CD14-positive monocyte (primary cell): ENCODE results near the gene SPTAN1. TPM values are rescaled to one million over a fixed set of nuclear protein-coding genes. Genes with fewer than 3 reads are reported as not detected.

Source experiments
- DNase-seq, 3 donors: peaks; one replicate each; pipeline ENCODE4 v3.0.0-alpha.2; 2011 to 2022
- H2AFZ ChIP-seq: 2 replicates; pipeline ENCODE4 v1.6.0; 2012; ENCODE audit warnings: mild to moderate bottlenecking, low read depth, low read length, inconsistent platforms; ENCODE audit not compliant: insufficient read depth, poor library complexity, severe bottlenecking
- H3K27ac ChIP-seq, 2 donors: 1 replicate in 1 of 2; 2 replicates in 1 of 2; pipeline ENCODE4 v1.5.1; 2012 to 2013; ENCODE audit warnings: low read length in 2 of 2, control low read depth in 1 of 2, inconsistent platforms in 1 of 2, low read depth in 1 of 2, mild to moderate bottlenecking in 1 of 2
- H3K27me3 ChIP-seq, 2 donors: one replicate each; pipeline versions ENCODE4 v1.6.0 to v1.6.1; 2011 to 2013; ENCODE audit warnings: low read length in 2 of 2; ENCODE audit not compliant: control insufficient read depth in 2 of 2, insufficient read depth in 2 of 2
- H3K36me3 ChIP-seq, 2 donors: replicated peaks in 1 of 2; 1 replicate in 1 of 2; 2 replicates in 1 of 2; pipeline versions ENCODE4 v1.5.1 to v1.6.1; 2012 to 2013; ENCODE audit warnings: low read length in 2 of 2, control low read depth in 1 of 2, inconsistent platforms in 1 of 2, mild to moderate bottlenecking in 1 of 2; ENCODE audit not compliant: insufficient read depth in 2 of 2, control insufficient read depth in 1 of 2
- H3K4me1 ChIP-seq, 2 donors: 1 replicate in 1 of 2; 2 replicates in 1 of 2; pipeline versions ENCODE4 v1.5.1 to v1.6.1; 2012 to 2013; ENCODE audit warnings: low read length in 2 of 2, control low read depth in 1 of 2, inconsistent platforms in 1 of 2, mild to moderate bottlenecking in 1 of 2, moderate library complexity in 1 of 2; ENCODE audit not compliant: insufficient read depth in 2 of 2, control insufficient read depth in 1 of 2
- H3K4me2 ChIP-seq: replicated peaks from 2 replicates; pipeline ENCODE3; 2012; ENCODE audit warnings: low read length, moderate library complexity, mild to moderate bottlenecking; ENCODE audit not compliant: poor library complexity, severe bottlenecking; ENCODE audit errors: extremely low read depth
- H3K4me3 ChIP-seq, 3 experiments: fragments of 200-600 bp in 1 of 3; sonication (generic) in 1 of 3; replicated peaks in 1 of 3; 1 replicate in 2 of 3; 2 replicates in 1 of 3; pipeline ENCODE4 v1.5.1; 2011 to 2013; ENCODE audit warnings: low read length in 3 of 3, mild to moderate bottlenecking in 3 of 3, control low read depth in 2 of 3, low read depth in 2 of 3, inconsistent platforms in 1 of 3, moderate library complexity in 1 of 3
- H3K79me2 ChIP-seq: 2 replicates; pipeline ENCODE4 v1.6.0; 2012; ENCODE audit warnings: mild to moderate bottlenecking, control low read depth, inconsistent platforms, low read length, moderate library complexity; ENCODE audit not compliant: insufficient read depth
- H3K9ac ChIP-seq: 2 replicates; pipeline ENCODE4 v1.6.0; 2017; ENCODE audit warnings: low read length, mild to moderate bottlenecking; ENCODE audit not compliant: insufficient read depth, poor library complexity, severe bottlenecking
- H3K9me3 ChIP-seq, 2 donors: replicated peaks in 1 of 2; 1 replicate in 1 of 2; 2 replicates in 1 of 2; pipeline versions ENCODE4 v1.5.1 to v1.6.1; 2012 to 2013; ENCODE audit warnings: low read length in 2 of 2, control low read depth in 1 of 2; ENCODE audit not compliant: control insufficient read depth in 1 of 2, insufficient read depth in 1 of 2
- H4K20me1 ChIP-seq: 2 replicates; pipeline ENCODE4 v1.6.0; 2012; ENCODE audit warnings: mild to moderate bottlenecking, low read length, control low read depth, moderate library complexity; ENCODE audit not compliant: insufficient read depth
- H3K27ac Mint-ChIP-seq, 7 donors: one replicate each; pipeline ENCODE4 v1.8.0; 2020; ENCODE audit warnings: mild to moderate bottlenecking in 7 of 7, mixed read lengths in 7 of 7, moderate library complexity in 6 of 7, inconsistent platforms in 2 of 7
- H3K27me3 Mint-ChIP-seq, 3 donors: one replicate each; pipeline ENCODE4 v1.8.0; 2021 to 2022; ENCODE audit warnings: low read depth in 3 of 3, mild to moderate bottlenecking in 3 of 3, mixed read lengths in 3 of 3, moderate library complexity in 3 of 3, inconsistent platforms in 1 of 3
- H3K36me3 Mint-ChIP-seq, 2 donors: one replicate each; pipeline ENCODE4 v1.8.0; 2020; ENCODE audit warnings: mixed read lengths in 2 of 2, inconsistent platforms in 1 of 2, mild to moderate bottlenecking in 1 of 2
- H3K4me1 Mint-ChIP-seq: one replicate; pipeline ENCODE4 v1.8.0; 2020; ENCODE audit warnings: mild to moderate bottlenecking, mixed read lengths
- H3K4me3 Mint-ChIP-seq, 2 donors: one replicate each; pipeline ENCODE4 v1.8.0; 2020; ENCODE audit warnings: mild to moderate bottlenecking in 2 of 2, mixed read lengths in 2 of 2, moderate library complexity in 1 of 2
- H3K9me3 Mint-ChIP-seq, 7 donors: one replicate each; pipeline ENCODE4 v1.8.0; 2020 to 2022; ENCODE audit warnings: mixed read lengths in 7 of 7, mild to moderate bottlenecking in 6 of 7, moderate library complexity in 6 of 7, inconsistent platforms in 2 of 7
- WGBS: methylation state at CpG from one replicate; pipeline ENCODE4 v1.1.5; 2013; ENCODE audit warnings: missing lambda C conversion rate; ENCODE audit not compliant: insufficient coverage; 5-methylcytosine and 5-hydroxymethylcytosine counted together
- intact Hi-C, 2 donors: fragments of 100-400 bp; cut with micrococcal nuclease; formaldehyde crosslinking; loops; one replicate each; pipeline versions ENCODE4 v1.15.0 to v1.15.1; 2023
- polyA plus RNA-seq, 3 donors: library from polyadenylated mRNA; depleted of rRNA in 1 of 3; unstranded in 2 of 3; stranded (reverse) in 1 of 3; fragments of 300-500 nt in 2 of 3; fragments of >200 nt in 1 of 3; fragmentation: Illumina TruSeq in 2 of 3; gene quantifications; 1 replicate in 2 of 3; 2 replicates in 1 of 3; pipeline ENCODE4 v1.2.3, GENCODE V29; 2012 to 2021
- TF ChIP-seq, protein P1 (sequence below): fragments of 200-600 bp; IDR thresholded peaks from one replicate; pipeline ENCODE4 v1.8.0; 2022; ENCODE audit warnings: antibody characterized with exemption, mild to moderate bottlenecking

Gene SPTAN1
- polyA plus RNA-seq, 3 donors = 6.2 to 40.8 (median 8.5) TPM

DNA sequence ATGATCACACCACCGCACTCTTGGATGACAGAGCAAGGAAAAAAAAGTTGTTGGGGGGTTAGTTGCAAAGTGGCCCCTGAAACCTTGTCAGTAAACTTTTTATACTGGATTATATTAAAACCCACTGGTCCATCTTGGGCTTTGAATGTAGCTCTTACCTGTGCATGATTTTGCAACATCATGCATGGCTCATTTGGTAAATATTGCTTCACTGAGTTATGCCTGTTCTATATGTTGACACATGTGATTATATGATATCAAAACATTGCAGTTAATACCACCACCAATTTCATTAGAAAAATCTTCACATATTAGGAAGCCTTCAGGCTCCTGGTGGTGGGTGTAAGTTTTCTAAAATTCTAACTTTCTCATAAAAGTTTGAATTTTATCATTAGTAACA is 62.3 kb downstream of the SPTAN1 start:
- no peak overlapping the region for H3K27ac Mint-ChIP-seq
- Histone ChIP-seq H3K79me2 (no peaks in the 10 kb centered on the region), H4K20me1 (no peaks in the 10 kb centered on the region), H3K4me3 (no peak overlapping the region), H3K9me3 (no peaks in the 10 kb centered on the region), H3K4me2 (no peak overlapping the region), H3K4me1 (no peaks in the 10 kb centered on the region), H3K36me3 (peaks cover 83 to 94% of the 10 kb centered on the region in 2 donors), H2AFZ (no peak overlapping the region), H3K9ac (no peak overlapping the region), H3K27me3 (no peaks in the 10 kb centered on the region), H3K27ac (no peak overlapping the region)
- no peak overlapping the region for H3K4me3 Mint-ChIP-seq
- H3K27me3 Mint-ChIP-seq = peaks cover 0 to 2% (median 0%) of the 10 kb centered on the region in 3 donors
- peaks cover 73 to 89% of the 10 kb centered on the region in 2 donors for H3K36me3 Mint-ChIP-seq
- no peaks in the 10 kb centered on the region for H3K4me1 Mint-ChIP-seq
- H3K9me3 Mint-ChIP-seq = no peaks in the 10 kb centered on the region
- no peak for DNase-seq
- no CpG with 5 or more reads among the region's 1 CpG for WGBS
- intact Hi-C loops = no loop called here
- TF ChIP-seq, protein P1, sequence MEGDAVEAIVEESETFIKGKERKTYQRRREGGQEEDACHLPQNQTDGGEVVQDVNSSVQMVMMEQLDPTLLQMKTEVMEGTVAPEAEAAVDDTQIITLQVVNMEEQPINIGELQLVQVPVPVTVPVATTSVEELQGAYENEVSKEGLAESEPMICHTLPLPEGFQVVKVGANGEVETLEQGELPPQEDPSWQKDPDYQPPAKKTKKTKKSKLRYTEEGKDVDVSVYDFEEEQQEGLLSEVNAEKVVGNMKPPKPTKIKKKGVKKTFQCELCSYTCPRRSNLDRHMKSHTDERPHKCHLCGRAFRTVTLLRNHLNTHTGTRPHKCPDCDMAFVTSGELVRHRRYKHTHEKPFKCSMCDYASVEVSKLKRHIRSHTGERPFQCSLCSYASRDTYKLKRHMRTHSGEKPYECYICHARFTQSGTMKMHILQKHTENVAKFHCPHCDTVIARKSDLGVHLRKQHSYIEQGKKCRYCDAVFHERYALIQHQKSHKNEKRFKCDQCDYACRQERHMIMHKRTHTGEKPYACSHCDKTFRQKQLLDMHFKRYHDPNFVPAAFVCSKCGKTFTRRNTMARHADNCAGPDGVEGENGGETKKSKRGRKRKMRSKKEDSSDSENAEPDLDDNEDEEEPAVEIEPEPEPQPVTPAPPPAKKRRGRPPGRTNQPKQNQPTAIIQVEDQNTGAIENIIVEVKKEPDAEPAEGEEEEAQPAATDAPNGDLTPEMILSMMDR = no peak

DNA sequence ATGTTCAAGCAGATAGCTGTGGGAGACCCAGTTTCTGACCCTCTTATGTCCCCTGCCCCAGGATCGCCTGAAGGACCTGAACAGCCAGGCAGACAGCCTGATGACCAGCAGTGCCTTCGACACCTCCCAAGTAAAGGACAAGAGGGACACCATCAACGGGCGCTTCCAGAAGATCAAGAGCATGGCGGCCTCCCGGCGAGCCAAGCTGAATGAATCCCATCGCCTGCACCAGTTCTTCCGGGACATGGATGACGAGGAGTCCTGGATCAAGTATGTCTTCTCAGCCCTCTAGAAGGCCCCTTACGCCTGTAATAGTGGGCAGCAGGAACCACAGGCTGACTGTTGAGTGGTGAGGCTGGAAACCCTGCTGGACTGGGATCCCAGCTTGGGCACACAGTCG is 63.2 kb downstream of the SPTAN1 start:
- Histone ChIP-seq H3K4me2 (no peak overlapping the region), H3K27ac (no peak overlapping the region), H3K9ac (no peak overlapping the region), H4K20me1 (no peaks in the 10 kb centered on the region), H3K4me1 (no peaks in the 10 kb centered on the region), H3K27me3 (no peaks in the 10 kb centered on the region), H3K36me3 (peaks cover 86 to 94% of the 10 kb centered on the region in 2 donors), H3K79me2 (no peaks in the 10 kb centered on the region), H2AFZ (no peak overlapping the region), H3K4me3 (no peak overlapping the region), H3K9me3 (no peaks in the 10 kb centered on the region)
- intact Hi-C loops = no loop called here
- no peak for DNase-seq
- Mint-ChIP-seq H3K9me3 (no peaks in the 10 kb centered on the region), H3K27ac (peak overlapping the region in 1 of 7 donors; percentile 19), H3K36me3 (peaks cover 73 to 89% of the 10 kb centered on the region in 2 donors), H3K4me1 (no peaks in the 10 kb centered on the region), H3K27me3 (peaks cover 0 to 2% (median 0%) of the 10 kb centered on the region in 3 donors), H3K4me3 (no peak overlapping the region)
- TF ChIP-seq, protein P1 = no peak
- over 99% methylated on average over 12 of the region's 12 CpGs for WGBS
